ENCODE results near the gene PRKAG2.

Gene PRKAG2

GRCh38 chr7:151688236-151688780 is 188.6 kb downstream of the PRKAG2 start:
- in situ Hi-C loops (cut with MboI; ENCODE audit: low sequenced_read_pairs) = no loop called here

- in situ Hi-C loops (cut with MboI; ENCODE audit: low sequenced_read_pairs) = no loop called here
Measured at GRCh38 chr7:151687523-151688235, 189.2 kb downstream of the PRKAG2 start.

DNA sequence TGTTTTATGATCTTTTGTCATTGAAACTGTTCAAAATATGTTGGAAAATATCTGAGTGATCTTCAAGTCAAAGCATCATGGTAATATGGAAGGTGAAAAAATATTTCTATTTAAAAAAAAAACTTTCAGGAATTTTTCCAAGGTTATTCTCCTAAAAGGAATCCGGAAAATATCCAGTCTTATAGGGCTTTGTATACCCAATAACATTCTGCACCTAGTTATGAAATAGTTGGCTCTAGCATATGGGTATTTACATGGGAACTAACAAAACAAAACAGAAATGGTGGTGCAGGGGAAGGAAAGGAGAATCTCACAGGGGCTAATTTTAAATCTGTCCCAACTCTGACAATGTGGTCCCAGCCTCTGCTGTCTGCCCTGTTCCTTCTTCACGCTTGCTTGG is 190.1 kb downstream of the PRKAG2 start:
- in situ Hi-C loops (cut with MboI; ENCODE audit: low sequenced_read_pairs) = no loop called here

- in situ Hi-C loops (cut with MboI; ENCODE audit: low sequenced_read_pairs) = no loop called here
Measured at GRCh38 chr7:151686016-151686766, 190.7 kb downstream of the PRKAG2 start.

- in situ Hi-C loops (cut with MboI; ENCODE audit: low sequenced_read_pairs) = no loop called here
Measured at GRCh38 chr7:151684408-151685175, 192.3 kb downstream of the PRKAG2 start.

DNA sequence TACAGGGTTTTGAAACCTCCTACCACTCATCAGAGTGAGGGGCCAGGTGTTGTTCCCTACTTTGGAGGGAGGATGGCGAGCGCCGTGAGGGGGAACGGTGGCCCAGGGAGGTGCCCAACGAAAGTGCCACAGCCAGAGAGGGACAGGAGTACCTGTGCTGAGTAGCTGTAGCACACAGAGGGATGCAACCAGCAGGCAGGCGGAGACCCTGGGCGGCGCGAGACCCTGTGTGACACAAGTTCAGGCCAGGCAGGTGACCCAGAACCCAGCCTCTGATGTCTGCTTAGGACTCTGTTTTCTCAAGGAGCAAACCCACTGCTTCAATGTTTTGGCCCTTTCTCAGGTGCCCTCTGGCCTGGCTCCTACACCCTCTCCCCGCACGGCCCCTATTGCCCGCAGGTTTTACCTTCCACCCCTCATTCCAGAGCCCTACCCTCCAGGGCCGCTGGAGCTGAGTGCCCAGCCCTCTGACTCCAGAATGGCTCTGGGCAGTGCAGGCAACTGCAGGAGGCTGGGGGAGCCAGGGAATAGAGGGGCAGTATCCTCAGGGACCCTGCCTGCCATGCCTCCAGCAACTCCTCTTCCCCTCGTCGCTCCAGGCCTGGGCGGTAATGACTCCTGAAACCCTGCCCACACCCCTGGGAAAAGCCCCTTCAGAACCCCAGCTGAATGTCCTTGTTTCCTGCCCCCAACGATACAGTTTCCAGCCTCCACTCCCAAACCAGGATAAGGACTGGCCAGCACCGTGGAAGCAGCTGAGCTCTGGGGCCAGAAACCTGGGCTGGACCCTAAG is 193.1 kb downstream of the PRKAG2 start:
- in situ Hi-C loops (cut with MboI; ENCODE audit: low sequenced_read_pairs) = no loop called here

DNA sequence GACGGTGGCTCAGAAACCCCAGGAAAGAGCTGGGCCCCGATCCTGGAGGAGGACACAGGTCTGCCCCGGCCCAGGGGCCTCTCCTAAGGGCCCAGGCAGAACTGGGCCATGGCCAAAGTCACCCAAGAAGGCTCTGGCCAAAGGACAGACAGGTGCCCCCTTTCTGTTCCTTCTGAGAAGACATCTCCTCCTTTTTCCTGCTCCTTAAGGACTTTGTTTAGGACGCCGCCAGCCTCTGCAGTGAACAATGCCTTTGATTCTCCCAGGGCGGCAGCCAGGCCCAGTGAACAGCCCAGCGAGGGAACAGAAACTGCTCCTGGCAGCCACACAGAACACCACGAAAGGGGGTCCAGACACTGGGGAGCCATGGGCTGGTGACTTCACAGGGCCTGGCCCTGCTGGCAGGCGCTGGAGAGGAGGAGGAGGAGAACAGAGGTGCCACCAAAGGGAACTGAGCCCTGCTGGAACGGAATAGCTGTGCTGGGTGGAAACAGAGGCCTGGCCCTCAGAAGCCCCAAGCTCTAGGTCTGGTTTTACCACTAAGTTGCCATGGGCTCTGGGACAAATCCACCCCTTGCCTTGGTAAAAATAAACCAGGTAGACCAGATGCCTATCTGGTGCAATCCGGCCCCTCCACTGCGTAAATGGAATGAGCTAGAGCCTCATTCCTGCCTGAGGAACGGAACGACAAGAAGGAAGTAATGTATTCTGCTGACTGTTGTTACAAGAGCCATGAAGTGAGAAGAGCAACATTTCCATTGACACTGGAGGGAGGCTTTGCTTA is 193.9 kb downstream of the PRKAG2 start:
- in situ Hi-C loops (cut with MboI; ENCODE audit: low sequenced_read_pairs) = no loop called here

GRCh38 chr7:151681726-151682125 is 195.2 kb downstream of the PRKAG2 start:
- in situ Hi-C loops (cut with MboI; ENCODE audit: low sequenced_read_pairs) = no loop called here

DNA sequence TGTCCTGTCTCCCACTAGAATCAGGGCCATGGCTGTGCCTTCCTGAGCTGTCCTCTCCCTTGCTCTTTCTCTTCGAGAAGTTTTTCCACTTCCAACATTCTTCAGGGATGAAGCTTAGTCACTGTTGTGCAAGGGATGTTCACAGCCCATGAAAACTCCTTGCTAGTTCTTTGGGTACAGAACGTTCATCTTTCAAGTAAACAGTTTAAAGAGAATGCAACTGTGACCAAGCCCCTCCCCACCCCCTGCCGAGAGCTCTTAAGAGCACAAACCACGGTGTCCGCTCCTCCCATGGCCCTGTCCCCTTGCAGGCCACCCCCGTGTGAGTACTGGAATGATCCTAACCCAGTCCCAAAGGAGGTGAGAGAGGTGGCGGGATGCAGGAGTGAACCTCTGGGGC is 196.1 kb downstream of the PRKAG2 start:
- in situ Hi-C loops (cut with MboI; ENCODE audit: low sequenced_read_pairs) = no loop called here

DNA sequence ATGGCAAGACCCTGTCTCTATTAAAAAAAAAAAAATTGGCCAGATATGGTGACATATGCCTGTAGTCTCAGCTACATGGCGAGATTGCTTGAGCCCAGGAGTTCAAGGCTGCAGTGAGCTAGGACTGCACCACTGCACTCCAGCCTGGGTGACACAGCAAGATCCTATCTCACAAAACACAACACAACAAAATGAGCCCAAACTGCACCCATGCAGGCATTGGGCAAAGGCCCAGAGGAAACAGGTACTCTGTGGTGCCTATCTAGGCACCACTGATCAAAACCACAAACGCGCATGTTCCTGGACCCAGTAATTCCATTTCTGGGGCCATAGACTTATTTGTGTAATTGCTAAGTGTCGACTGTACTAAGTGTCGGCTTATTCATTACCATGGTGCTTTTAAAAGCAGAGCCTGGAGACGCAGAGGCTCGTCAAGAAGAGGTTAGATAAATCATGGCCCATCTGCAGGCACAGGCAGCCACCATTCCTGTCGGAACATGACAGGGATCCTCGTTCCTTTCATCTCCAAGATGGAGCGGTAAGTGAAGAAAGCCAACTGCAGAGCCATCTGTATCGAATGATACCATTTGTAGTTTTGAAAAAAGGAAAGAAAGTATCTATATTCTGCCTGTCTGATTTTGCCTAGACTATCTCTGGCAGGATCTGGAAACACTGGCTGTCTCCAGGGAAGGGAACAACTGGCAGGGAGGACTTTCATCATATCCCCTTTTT is 196.9 kb downstream of the PRKAG2 start:
- in situ Hi-C loops (cut with MboI; ENCODE audit: low sequenced_read_pairs) = no loop called here

GRCh38 chr7:151679071-151679708 is 197.7 kb downstream of the PRKAG2 start:
- in situ Hi-C loops (cut with MboI; ENCODE audit: low sequenced_read_pairs) = no loop called here

GRCh38 chr7:151678227-151678604 is 198.7 kb downstream of the PRKAG2 start:
- in situ Hi-C loops (cut with MboI; ENCODE audit: low sequenced_read_pairs) = no loop called here

DNA sequence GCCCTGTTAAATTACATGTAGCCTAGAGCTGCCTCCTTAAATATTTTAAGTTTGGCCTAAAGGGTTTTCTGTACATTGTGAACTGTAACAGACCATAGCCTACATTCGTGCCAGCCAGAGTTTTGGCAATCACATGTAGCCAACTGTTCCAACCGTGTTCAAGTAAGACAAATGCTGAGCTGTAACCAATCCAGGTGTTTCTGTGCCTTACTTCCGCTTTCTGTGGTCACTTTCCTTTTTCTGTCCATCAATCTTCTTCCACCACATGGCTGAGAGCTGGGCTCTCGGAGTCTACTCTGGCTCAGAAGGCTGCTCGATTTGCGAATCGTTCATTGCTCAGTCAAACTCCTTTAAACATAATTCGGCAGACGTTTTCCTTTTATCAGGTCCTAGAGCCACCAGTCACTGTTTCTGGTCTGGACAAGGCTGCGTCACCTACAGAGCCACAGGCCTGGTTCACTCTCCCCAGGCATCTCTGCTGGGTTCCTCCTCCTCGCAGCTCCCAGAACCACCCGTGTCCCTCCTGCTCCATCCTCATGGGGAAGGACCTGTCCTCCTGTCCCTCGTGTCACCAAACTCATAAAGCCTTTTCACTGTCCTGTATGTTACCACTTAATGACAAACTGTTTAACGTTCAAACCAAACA is 199.2 kb downstream of the PRKAG2 start:
- in situ Hi-C loops (cut with MboI; ENCODE audit: low sequenced_read_pairs) = no loop called here

DNA sequence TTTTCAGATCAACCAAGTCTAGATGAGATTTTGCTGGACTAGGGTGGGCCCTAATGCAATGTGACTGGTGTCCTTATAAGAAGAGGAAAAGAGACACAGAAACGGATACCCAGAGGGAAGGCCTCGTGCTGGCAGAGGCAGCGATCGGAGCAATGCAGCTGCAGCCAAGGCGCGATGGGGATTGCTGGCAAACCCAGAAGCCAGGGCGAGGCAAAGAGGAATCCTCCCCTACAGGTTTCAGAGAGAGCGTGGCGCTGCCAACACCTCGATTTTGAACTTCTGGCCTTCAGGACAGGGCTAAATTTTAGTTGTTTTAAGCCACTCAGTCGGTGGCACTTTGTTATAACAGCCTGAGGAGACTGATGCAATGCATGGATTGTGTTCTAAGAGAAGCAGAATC is 200.2 kb downstream of the PRKAG2 start:
- in situ Hi-C loops (cut with MboI; ENCODE audit: low sequenced_read_pairs) = no loop called here

DNA sequence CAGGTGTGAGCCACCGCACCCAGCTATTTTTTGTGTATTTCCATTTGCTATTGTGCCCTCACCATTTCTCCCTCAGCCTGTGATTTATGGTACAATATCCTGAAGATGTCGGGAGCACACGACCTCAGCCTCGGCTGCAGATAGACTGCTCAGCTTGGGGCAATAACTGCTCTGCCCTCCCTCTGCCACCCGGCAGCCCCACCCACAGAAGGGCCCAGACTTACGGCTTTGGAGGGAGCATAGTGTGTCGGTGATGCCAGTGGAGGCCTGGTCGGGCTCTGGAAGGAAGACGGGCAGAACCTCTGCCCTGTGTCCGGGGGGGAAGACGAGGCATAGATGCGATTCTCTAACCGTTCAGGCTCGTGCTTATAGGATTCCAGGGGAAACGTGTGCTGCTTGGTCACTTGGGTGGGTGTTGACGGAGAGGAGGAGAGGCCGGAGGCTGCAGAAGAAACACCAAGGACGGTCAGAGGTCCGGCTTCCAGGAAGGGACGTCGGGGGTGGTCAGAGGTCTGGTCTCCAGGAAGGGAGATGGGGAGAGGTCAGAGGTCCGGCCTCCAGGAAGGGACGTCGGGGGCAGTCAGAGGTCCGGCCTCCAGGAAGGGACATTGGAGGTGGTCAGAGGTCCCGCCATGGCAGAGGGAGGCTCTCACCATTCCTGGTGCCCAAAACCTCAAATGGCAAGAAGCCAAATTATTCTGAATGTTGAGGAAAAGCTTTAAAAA is 201.6 kb downstream of the PRKAG2 start:
- in situ Hi-C loops (cut with MboI; ENCODE audit: low sequenced_read_pairs) = no loop called here

- in situ Hi-C loops (cut with MboI; ENCODE audit: low sequenced_read_pairs) = no loop called here
Measured at GRCh38 chr7:151674161-151674920, 202.6 kb downstream of the PRKAG2 start.

DNA sequence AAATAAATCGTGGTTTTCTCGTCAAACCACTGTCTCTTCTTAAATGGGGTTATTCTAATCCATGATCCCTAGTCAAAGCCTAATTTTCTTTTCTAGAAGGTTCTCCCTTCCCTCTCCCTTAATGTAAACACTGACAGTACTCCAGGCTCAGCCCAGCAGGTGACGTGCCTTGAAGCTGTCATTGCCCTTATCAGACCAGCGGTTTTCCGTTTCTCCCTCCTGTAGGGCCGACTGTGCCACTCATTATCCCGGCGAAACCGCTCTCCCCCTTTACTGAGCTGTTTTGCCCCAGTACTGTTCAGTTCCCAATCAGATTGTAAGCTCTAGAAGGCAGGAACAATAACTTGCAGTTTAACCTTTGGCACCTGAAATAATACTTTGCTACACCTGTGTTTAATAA is 203.7 kb downstream of the PRKAG2 start:
- in situ Hi-C loops (cut with MboI; ENCODE audit: low sequenced_read_pairs) = no loop called here

Measured in HL-60/S4 (cell line).